GM21381 (cell line): ENCODE measurements around the gene FAM193A.
"Not testable (repeated sequence)": the region's sequence is repeated elsewhere in the genome, so short reads cannot be mapped to it uniquely, and the experiment has no call there.

Experiments
- ATAC-seq: cut with Tn5 transposase; IDR thresholded peaks from one replicate; pipeline ENCODE4 v1.9.1; 2021; ENCODE audit warnings: mild to moderate bottlenecking, moderate library complexity; ENCODE audit not compliant: unreplicated experiment

The FAM193A gene

DNA sequence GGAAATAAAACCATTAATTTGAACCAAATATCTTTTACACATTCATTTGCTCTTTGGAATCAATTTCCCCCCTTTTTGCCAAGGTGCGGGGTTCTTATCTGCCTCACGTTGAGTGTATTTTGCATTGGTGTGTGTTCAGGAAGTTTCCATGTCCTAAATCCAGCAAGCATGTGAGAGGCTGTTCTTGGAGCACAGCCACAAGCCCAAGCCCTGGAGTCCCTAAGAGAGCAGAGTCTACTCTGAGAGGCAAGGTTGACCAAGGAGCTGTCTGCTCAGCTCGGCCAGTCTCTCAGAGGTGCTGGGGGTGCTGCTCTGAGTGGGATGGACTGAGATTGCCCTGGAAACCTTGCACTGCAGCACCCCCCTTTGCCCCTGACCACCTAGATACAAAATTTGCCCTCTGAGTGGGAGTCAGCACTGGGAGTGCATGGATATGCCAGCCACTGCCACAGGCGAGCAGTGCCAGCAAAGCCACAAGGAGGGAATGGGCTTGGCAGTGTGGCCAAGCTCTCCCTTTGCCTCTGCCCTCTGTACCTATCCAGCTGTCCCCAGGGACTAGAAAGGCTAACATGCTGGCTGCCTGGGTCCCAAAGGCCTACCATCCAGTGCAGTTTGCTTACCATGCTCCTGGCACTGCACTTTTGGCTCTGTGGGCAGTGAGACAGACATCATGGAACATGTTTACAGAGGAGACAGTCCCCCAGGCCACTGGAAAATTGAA, 20.5 kb upstream of the FAM193A start:
- no peak for ATAC-seq

DNA sequence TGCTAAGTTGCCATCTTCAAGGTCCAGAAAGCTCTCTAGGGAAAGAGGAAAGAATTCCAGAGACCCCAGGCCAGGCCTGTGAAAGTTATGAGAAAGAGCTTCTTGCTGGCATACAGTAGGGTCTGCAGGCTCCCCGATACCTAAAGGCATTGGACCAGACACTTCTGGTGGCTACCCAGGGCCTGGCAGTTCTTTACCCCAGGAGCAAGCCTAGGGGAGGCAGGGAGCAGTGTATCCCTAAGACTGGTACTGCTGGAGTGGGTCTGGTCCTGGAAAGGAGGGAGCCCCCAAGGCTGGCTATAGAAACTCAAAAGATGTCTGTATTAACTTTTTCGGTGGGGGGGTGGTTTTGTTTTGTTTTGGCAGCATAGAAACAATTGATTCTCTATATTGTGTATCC, 19.8 kb upstream of the FAM193A start:
- ATAC-seq: no peak

DNA sequence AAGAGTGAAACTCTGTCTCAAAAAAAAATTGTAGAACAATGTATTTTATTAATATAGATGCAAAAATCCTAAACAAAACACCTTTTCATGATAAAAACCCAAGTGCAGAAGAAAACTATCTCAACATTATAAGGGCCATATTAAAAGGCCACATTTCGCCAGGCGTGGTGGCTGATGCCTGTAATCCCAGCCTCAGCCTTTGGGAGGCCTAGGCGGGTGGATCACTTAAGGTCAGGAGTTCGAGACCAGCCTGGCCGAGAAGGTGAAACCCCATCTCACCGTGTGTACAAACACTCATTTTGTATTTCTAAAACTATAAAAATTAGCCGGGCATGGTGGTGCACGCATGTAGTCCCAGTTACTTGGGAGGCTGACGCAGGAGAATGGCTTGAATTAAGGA, 9.9 kb upstream of the FAM193A start:
- no peak for ATAC-seq

DNA sequence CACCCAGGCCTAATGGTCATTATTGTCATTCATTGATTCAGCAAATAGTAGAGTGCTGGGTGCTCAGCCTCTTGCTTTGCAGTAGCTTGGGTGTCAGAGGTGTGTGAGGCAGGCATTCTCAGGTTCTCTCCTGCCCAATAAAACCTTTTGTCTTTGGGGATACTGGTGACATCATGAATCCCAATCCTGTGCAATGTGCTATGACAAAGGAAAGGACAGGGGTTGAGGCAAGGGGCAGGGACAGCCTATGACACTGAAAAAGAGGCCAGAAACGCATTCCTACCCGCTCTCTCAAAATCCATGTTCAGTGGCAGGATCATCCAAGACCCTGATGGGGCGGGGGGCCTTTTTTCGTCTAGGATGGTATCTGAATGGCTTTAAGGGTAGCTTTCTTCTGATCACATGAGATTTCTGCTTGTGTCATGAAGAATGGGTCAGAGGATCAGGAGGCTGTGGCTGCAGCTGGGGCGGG, 1.5 kb upstream of the FAM193A start:
- ATAC-seq: no peak

DNA sequence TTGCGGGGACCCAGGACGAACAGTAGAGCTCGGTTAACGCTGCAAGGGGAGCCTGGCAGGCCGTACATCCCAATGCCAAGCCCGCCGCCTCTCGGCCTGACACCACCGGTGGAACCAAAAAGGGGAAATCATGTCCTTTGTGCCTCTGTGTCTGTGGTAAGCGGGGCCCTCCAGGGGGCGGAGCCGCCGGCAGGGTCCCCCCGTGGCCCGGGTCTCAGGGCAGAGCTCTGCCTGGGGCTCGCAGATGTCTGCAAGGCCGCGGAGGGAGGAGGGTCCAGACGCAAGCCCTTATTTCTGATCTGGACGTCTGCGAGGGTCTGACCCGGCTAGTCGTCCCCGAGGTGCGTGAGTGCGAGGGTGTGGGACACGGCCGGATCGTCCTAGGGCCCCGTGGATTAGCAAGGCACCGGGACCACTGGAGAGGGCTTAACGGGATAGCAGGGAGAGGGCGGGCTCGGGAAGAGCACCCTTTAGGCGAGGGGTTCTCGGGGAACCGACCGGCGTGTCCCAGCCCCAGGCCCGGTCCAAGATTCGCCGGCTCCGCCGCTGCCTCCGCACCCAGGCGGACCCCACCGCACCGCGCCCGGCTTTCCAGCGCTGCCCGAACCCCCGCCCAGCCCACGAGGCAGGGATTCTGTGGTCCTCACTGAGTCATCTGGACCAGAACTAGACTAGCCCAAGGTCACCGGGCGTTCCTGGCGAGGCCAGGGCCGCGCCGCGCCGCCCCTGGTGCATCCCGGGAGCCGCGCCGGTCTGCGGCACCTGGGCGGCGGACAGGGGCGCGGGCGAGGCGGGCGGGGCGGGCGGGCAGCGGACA, 863 bp upstream of the FAM193A start:
- peak; percentile 6 for ATAC-seq

DNA sequence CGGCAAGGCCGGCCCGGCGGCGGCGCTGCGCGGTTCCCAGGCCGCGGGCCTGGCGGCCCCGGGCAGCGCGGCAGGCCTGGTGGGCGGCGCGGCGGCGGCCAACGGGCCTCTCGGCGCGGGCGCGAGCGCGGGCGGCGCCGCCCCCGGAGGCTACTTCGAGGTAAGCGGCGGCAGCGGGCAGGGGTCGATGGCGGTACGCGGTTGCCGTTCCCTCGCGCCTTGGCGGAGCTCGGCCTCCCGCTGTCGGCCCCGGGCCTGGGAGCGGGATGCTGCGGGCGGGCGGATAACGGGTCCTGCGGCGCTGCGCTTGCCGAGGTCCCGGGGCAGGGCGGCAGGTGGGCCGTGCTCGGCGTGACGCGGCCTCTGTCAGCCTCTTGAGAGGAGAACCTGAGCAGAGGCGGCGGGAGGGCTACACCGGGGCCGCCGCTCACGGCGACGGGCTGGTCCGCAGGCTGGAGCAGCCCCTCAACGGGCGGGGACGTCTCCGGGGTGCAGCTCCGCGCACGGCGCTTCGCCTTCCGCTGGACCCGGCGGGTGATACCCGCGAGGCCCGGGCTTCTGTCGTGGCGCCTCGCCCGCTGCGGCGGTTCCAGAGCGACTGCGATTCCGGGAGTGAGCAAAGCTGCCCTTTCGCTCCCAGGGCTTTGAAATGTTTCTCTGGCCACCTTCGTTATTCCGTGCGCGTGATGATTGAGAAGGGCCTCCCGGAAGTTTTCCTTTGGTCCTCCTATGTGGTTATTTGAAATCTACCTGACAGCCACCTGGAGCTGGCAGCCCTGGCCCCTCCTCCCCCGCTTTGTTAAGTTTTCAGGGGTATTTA, 774 bp downstream of the FAM193A start:
- ATAC-seq: peak; percentile 18

DNA sequence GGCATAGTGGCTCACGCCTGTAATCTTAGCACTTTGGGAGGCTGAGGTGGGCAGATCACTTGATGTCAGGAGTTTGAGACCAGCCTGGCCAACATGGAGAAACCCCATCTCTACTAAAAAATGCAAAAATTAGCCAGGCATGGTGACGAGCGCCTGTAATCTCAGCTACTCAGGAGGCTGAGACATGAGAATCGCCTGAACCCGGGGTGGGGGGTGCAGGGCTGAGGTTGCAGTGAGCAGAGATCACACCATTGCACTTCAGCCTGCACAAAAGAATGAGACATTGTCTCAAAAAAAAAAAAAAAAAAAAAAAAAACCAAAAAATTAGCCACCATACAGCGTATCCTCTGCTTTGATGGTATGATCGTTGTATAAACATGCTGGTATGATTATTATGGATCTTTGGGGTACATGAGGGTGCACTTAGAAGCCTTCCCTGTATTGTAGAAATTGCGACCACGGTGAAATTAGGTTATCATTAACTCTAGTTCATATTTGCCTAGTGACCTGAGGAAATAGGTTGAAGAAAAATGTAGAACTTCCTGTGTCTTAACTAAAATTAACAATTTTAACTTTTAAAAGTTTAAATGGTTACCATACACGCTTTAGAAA, 7.2 kb downstream of the FAM193A start:
- not testable (repeated sequence) for ATAC-seq

DNA sequence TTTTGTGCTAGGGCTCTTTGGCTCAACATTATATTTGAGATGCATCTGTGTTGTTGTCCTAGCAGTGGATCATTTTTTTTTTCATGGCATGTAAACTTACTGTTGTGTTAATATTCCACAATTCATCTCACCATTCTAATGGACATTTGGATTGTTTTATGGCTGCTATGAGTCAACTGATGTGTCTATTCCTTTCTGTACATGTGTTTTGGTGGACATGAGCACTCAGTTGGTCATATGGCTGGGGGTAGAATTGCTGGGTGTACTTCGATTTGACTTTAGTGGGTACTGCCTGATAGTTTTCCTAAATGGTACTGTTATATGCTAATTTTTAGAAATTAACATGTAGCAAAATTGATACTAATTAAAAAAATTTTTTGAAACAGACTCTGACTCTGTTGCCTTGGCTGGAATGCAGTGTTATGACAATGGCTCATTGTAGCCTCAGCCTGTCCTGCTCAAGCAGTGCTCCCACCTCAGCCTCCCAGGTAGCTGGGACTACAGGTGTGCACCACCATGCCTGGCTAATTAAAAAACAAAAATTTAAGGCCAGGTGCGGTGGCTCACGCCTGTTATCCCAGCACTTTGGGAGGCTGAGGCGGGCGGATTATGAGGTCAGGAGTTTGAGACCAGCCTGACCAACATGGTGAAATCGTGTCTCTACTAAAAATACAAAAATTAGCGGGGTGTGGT, 9.0 kb downstream of the FAM193A start:
- no peak for ATAC-seq

DNA sequence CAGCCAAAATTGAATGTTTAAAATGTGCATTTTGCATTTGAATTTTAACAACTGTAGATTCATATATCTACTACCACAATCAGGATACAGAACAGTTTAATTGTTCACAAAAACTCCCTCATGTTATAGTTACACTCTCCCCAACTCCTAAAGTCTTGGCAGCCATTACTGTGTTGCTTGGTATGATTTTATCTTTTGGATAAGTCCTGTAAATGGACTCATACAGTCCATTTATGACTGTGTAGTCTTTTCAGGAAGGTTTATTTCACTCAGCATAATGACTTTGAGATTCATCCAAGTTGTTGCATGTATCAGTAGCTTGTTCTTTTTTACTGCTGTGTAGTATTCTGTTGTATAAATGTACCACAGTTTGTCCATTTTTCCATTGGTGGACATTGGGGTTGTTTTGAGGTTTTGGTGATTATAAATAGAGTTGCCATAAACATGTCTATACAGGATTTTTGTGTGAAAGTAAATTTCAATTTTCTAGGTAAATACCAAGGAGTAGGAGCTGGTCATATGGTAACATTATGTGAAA, 9.9 kb downstream of the FAM193A start:
- no peak for ATAC-seq

DNA sequence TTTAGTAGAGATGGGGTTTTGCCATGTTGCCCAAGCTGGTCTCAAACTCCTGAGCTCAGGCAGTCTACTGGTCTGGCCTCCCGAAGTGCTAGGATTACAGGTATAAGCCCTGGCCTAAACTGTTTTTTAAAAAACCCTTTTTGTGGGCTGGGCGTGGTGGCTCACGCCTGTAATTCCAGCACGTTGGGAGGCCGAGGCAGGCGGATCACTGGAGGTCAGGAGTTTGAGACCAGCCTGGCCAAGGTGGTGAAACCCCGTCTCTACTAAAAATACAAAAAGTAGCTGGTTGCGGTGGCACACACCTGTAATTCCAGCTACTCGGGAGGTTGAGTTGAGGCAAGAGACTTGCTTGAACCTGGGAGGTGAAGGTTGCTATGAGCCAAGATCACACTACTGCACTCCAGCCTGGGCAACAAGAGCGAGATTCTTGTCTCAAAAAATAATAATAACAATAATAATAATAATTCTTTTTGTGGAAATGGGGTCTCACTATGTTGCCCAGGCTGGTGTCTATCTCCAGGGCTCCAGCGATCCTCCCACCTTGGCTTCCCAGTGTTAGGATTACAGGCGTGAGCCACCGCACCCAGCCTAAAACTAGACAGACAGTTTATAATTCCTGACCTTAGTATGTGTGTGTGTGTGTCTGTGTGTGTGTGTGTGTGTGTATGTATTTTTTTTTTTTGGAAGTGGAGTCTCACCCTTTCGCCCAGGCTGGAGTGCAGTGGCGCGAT, 10.7 kb downstream of the FAM193A start:
- ATAC-seq: not testable (repeated sequence)

DNA sequence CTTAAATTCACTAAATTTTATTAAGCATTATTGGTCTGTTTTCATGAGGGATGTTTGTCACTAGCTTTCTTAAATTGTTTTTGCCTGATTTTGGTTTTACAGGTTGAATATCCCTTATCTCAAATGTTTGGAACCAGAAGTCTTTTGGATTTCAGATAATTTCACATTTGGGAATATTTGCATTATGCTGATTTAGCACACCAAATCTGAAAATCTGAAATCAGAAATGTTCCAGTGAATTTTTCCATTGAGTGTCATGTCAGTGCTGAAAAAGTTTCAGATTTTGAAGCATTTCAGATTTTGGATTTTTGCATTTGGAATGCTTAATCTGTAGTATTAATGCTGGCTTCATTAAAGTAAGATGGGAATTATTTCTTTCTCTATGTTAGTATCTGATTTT, 14.7 kb downstream of the FAM193A start:
- ATAC-seq: no peak

DNA sequence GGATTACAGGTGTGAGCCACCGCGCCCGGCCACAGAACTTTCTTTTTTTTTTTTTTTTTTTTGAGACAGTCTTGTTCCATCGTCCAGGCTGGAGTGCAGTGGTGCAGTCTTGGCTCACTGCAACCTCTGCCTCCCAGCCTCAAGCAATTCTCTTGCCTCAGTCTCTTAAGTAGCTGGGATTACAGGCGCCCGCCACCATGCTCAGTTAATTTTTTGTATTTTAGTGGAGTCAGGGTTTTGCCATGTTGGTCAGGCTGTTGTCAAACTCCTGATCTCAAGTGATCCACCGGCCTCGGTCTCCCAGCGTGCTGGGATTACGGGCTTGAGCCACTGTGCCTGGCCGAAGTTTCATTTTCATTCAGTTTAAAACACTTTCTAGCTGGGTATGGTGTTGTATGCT, 16.4 kb downstream of the FAM193A start:
- no peak for ATAC-seq

DNA sequence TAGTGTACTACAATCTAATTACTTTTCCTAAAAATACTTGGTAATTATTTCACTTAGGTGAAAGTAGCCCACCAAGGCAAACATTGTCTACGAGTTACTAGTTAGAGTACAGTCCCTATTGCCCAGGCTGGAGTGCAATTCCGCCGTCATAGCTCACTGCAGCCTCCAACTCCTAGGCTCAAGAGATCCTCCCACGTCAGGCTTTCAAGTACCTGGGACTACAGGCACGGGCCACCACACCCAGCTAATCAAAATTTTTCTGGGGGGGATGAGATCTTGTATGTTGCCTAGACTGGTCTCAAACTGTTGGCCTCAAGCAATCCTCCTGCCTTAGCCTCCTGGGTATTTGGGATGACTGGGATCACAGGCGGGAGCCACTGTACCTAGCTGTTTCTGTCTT, 21.9 kb downstream of the FAM193A start:
- ATAC-seq: no peak

DNA sequence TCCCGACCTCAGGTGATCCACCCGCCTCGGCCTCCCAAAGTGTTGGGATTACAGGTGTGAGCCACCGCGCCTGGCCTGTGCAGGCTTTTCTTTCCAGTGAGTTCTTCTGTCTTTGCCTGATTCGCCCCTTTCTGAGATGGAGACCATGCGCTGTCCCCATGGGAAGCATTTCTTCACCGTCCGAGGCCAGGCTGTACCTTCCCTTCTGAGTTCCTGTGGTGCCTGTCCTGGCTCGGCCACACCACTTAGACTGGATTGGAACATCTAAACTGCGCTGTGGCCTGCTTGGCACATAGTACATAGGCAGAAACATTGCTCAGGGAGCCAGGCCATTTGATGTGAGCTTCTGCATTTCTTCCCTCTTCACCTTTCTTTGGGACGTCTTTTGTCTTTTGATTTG, 23.7 kb downstream of the FAM193A start:
- ATAC-seq: no peak

DNA sequence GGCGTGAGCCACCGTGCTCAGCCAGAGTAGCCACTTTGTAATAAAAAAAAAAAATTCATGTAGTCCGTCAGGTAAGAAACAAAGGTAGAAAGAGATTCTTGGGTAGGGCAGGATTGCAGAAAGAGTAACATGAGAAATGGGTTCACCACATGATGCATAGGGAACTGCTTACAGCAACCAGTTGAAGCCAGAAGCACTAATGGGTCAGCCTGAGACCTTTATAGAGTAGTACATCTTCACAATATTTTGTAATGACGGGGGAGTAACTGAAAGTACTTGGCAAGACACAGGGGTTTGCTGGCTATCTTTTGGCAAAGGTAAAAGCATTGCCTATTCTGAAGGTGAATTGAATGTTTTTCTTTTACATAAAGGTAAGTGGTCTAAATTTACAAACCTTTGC, 29.1 kb downstream of the FAM193A start:
- ATAC-seq: no peak

DNA sequence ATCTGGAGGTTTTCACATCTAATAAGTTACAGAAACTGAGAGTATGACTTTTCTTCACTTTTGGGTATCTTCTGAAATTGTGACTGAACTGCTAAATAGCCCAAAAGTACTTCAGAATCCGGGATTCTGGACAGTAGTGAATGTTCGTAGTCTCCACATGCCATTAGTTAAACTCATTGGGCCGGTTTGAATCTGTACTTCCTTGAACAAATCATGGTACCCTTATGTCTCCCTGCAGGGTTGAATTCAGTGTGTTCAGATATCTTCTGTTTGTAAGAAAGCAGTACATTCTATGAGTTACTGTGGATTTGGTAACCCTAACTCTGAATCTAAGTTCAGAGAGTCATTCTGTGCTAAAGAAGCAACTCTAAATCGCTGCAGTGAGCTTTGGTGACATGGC, 33.6 kb downstream of the FAM193A start:
- no peak for ATAC-seq

DNA sequence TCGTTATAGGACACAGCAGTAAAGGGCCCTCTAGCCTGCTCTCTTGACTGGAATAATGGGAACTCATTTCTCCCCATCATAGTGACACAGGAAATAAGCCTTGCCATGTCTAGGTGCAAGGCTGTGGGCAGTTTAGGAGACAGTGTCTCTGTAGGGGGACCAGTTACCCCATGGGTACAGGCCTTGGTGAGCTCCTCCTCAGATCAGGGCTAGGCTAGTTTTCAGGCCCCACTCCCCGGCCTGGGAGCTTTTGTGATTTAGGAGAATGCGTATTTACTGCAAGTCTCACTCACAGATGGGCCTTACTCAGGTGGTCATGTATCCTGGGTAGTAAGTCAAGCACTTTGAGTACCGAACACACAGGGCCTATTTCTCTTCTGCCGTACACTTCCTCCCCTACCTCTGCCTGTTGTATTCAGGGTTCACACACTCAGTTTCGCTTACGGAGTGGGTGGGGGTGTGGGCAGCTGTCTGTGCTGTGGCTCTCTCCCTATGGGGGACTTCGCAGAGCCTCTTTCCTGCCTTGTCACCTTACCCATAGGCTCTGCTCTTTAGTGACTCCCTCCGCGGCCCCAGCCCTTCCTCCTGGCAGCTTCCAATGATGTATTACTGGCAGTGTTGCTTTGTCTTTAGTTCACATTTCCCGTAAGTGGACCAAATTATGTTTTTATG, 34.2 kb downstream of the FAM193A start:
- peak; percentile 94 for ATAC-seq

DNA sequence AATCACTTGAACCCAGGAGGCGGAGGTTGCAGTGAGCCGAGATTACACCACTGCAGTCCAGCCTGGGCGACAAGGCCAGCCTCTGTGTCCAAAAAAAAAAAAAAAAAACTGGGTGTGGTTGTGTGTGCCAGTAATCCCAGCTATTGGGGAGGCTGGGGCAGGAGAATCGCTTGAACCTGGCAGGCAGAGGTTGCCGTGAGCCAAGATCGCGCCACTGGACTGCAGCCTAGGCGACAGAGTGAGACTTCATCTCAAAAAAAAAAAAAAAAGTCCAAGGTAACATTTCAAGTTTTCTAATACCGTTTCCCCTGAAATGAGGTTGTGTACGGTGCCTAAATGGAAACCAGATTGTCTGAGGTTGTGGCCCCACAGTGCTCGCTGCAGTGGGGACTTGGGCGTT, 35.6 kb downstream of the FAM193A start:
- no peak for ATAC-seq

DNA sequence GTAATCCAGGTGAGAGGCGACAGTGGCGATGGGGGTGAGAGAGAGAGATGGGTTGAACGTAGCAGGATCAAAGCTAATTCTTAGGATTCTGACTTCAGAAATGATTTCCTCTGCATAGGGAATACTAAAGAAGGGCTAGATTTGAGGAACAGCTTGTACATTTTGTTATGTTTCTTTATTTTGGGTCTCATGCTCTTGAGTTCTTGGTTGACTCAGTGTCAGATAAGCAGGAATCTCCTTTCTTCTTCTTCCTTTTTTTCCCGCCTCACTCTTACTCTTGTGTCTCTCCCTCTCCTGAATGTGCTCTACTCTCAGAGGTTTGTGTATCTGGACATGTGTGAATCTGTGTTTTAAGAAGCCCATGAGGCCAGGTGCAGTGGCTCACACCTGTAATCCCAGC, 36.4 kb downstream of the FAM193A start:
- ATAC-seq: no peak
